Activated T-helper 1 cell treated with anti-CD3 and anti-CD28 coated beads, Interleukin-12 subunit alpha, Interleukin-12 subunit beta, Interleukin-2, Interleukin-4 antibody, amounts not matched to agents 30 ng/mL and 10 ng/mL and 1 ng/mL, durations not matched to agents 14 hours and 24 hours and 36 hours (primary cell): ENCODE results near the gene TOR4A. TPM values are rescaled to one million over a fixed set of nuclear protein-coding genes. Genes with fewer than 3 reads are reported as not detected.
A peak's percentile ranks its signal among the peaks of the same experiment; 100 is the strongest.
"Not testable (repeated sequence)": the region's sequence is repeated elsewhere in the genome, so short reads cannot be mapped to it uniquely, and the experiment has no call there.

Source experiments
- DNase-seq: peaks from one replicate; pipeline ENCODE4 v3.0.0; 2021; ENCODE audit warnings: low spot score
- H3K27ac Mint-ChIP-seq: one replicate; pipeline ENCODE4 v1.8.0; 2021; ENCODE audit warnings: mild to moderate bottlenecking, mixed read lengths
- H3K27me3 Mint-ChIP-seq: one replicate; pipeline ENCODE4 v1.8.0; 2022; ENCODE audit warnings: mild to moderate bottlenecking, moderate library complexity, mixed read lengths; ENCODE audit not compliant: insufficient read depth
- H3K36me3 Mint-ChIP-seq: one replicate; pipeline ENCODE4 v1.8.0; 2021; ENCODE audit warnings: low read depth, mixed read lengths
- H3K4me1 Mint-ChIP-seq: one replicate; pipeline ENCODE4 v1.8.0; 2021; ENCODE audit warnings: low read depth, mixed read lengths
- H3K4me3 Mint-ChIP-seq: one replicate; pipeline ENCODE4 v1.8.0; 2021; ENCODE audit warnings: mild to moderate bottlenecking, moderate library complexity, mixed read lengths
- H3K9me3 Mint-ChIP-seq: one replicate; pipeline ENCODE4 v1.8.0; 2021; ENCODE audit warnings: mixed read lengths
- intact Hi-C: fragments of 100-400 bp; cut with micrococcal nuclease; formaldehyde crosslinking; loops from one replicate; pipeline ENCODE4 v1.15.1; 2024
- total RNA-seq: library from RNA; stranded (reverse); gene quantifications from 2 replicates; pipeline ENCODE4 v1.2.3, GENCODE V29; 2022

TOR4A gene
- total RNA-seq, 1 donor from 2014 or later: 11.7 TPM

- Mint-ChIP-seq H3K27me3 (peaks cover 2% of the 10 kb centered on the region), H3K27ac (no peak overlapping the region), H3K9me3 (no peaks in the 10 kb centered on the region), H3K36me3 (no peaks in the 10 kb centered on the region), H3K4me3 (no peak overlapping the region), H3K4me1 (peaks cover 5% of the 10 kb centered on the region)
- DNase-seq: no peak
- intact Hi-C loops: no loop called here
Observed at GRCh38 chr9:137252555-137253506, 24.7 kb upstream of the TOR4A start.

GRCh38 chr9:137253717-137254623 lies 23.6 kb upstream of the TOR4A start:
- peak overlapping the region; percentile 87 for H3K4me3 Mint-ChIP-seq
- peaks cover 3% of the 10 kb centered on the region for H3K36me3 Mint-ChIP-seq
- DNase-seq: no peak
- H3K4me1 Mint-ChIP-seq: peaks cover 5% of the 10 kb centered on the region
- peak overlapping the region; percentile 87 for H3K27ac Mint-ChIP-seq
- peaks cover 2% of the 10 kb centered on the region for H3K27me3 Mint-ChIP-seq
- H3K9me3 Mint-ChIP-seq: no peaks in the 10 kb centered on the region
- intact Hi-C loops: no loop called here

- peak within 1 kb of the TSS; percentile 90 for H3K4me3 Mint-ChIP-seq
- H3K27ac Mint-ChIP-seq: peak within 1 kb of the TSS; percentile 87
- H3K9me3 Mint-ChIP-seq: no peaks in the 10 kb centered on the region
- intact Hi-C loops: loop anchor here (1.0 kb wide), 6 partner anchors 14 to 296 kb away; partner anchors contain the start of genes ANAPC2, MRPL41, NDOR1 and SSNA1
- H3K4me1 Mint-ChIP-seq: peaks cover 5% of the 10 kb centered on the region
- peaks cover 2% of the 10 kb centered on the region for H3K27me3 Mint-ChIP-seq
- DNase-seq: peak; percentile 97
- peaks cover 7% of the 10 kb centered on the region for H3K36me3 Mint-ChIP-seq
Observed at GRCh38 chr9:137254624-137255447, 22.7 kb upstream of the TOR4A start, which contains the start of gene NELFB. Gene NELFB (plus strand): TSS chr9:137255327.

GRCh38 chr9:137255448-137256114 lies 21.9 kb upstream of the TOR4A start:
- no peaks in the 10 kb centered on the region for H3K9me3 Mint-ChIP-seq
- H3K4me3 Mint-ChIP-seq: peak overlapping the region; percentile 90
- intact Hi-C loops: loop anchor here (1.0 kb wide), 6 partner anchors 14 to 296 kb away; partner anchors contain the start of genes ANAPC2, MRPL41, NDOR1 and SSNA1

GRCh38 chr9:137256362-137256761 lies 21.2 kb upstream of the TOR4A start:
- intact Hi-C loops: no loop called here
- Mint-ChIP-seq H3K36me3 (peaks cover 7% of the 10 kb centered on the region), H3K27ac (no peak overlapping the region)

More at GRCh38 chr9:137255448-137256114, 21.9 kb upstream of the TOR4A start:
- Mint-ChIP-seq H3K36me3 (peaks cover 7% of the 10 kb centered on the region), H3K4me1 (peaks cover 5% of the 10 kb centered on the region), H3K27ac (peak overlapping the region; percentile 70), H3K27me3 (peaks cover 2% of the 10 kb centered on the region)
- DNase-seq: no peak

GRCh38 chr9:137256856-137257255 lies 20.7 kb upstream of the TOR4A start:
- peaks cover 5% of the 10 kb centered on the region for H3K4me1 Mint-ChIP-seq
- H3K9me3 Mint-ChIP-seq: no peaks in the 10 kb centered on the region
- DNase-seq: no peak
- H3K27ac Mint-ChIP-seq: peak overlapping the region; percentile 71
- peak overlapping the region; percentile 90 for H3K4me3 Mint-ChIP-seq
- H3K36me3 Mint-ChIP-seq: peaks cover 11% of the 10 kb centered on the region
- peaks cover 2% of the 10 kb centered on the region for H3K27me3 Mint-ChIP-seq
- intact Hi-C loops: no loop called here

More at GRCh38 chr9:137256362-137256761, 21.2 kb upstream of the TOR4A start:
- Mint-ChIP-seq H3K9me3 (no peaks in the 10 kb centered on the region), H3K4me3 (peak overlapping the region; percentile 90), H3K27me3 (peaks cover 2% of the 10 kb centered on the region), H3K4me1 (peaks cover 5% of the 10 kb centered on the region)
- no peak for DNase-seq

- H3K4me3 Mint-ChIP-seq, H3K27me3 Mint-ChIP-seq, H3K9me3 Mint-ChIP-seq, H3K4me1 Mint-ChIP-seq, intact Hi-C loops, DNase-seq, H3K27ac Mint-ChIP-seq: not testable (repeated sequence)
- peaks cover 12% of the 10 kb centered on the region for H3K36me3 Mint-ChIP-seq
Observed at GRCh38 chr9:137262173-137262908, 15.2 kb upstream of the TOR4A start.

GRCh38 chr9:137262909-137263285 lies 14.6 kb upstream of the TOR4A start:
- H3K27me3 Mint-ChIP-seq: no peaks in the 10 kb centered on the region
- no peak for DNase-seq
- intact Hi-C loops: no loop called here
- no peak overlapping the region for H3K27ac Mint-ChIP-seq
- no peaks in the 10 kb centered on the region for H3K4me1 Mint-ChIP-seq
- H3K4me3 Mint-ChIP-seq: no peak overlapping the region
- no peaks in the 10 kb centered on the region for H3K9me3 Mint-ChIP-seq
- H3K36me3 Mint-ChIP-seq: peaks cover 15% of the 10 kb centered on the region

- Mint-ChIP-seq H3K36me3 (peaks cover 17% of the 10 kb centered on the region), H3K4me3 (no peak overlapping the region), H3K27me3 (no peaks in the 10 kb centered on the region), H3K4me1 (no peaks in the 10 kb centered on the region), H3K27ac (no peak overlapping the region), H3K9me3 (no peaks in the 10 kb centered on the region)
- intact Hi-C loops: no loop called here
- DNase-seq: no peak
Observed at GRCh38 chr9:137263506-137263905, 14.0 kb upstream of the TOR4A start.

GRCh38 chr9:137264067-137264466 lies 13.5 kb upstream of the TOR4A start:
- intact Hi-C loops: no loop called here
- DNase-seq: no peak
- no peaks in the 10 kb centered on the region for H3K27me3 Mint-ChIP-seq
- H3K27ac Mint-ChIP-seq: no peak overlapping the region
- H3K9me3 Mint-ChIP-seq: no peaks in the 10 kb centered on the region
- H3K36me3 Mint-ChIP-seq: peaks cover 15% of the 10 kb centered on the region
- H3K4me3 Mint-ChIP-seq: no peak overlapping the region
- H3K4me1 Mint-ChIP-seq: no peaks in the 10 kb centered on the region

- peaks cover 12% of the 10 kb centered on the region for H3K36me3 Mint-ChIP-seq
- no peak overlapping the region for H3K4me3 Mint-ChIP-seq
- H3K27ac Mint-ChIP-seq: no peak overlapping the region
- intact Hi-C loops: no loop called here
- H3K4me1 Mint-ChIP-seq: no peaks in the 10 kb centered on the region
- DNase-seq: no peak
- H3K9me3 Mint-ChIP-seq: no peaks in the 10 kb centered on the region
- no peaks in the 10 kb centered on the region for H3K27me3 Mint-ChIP-seq
Observed at GRCh38 chr9:137265496-137266161, 11.9 kb upstream of the TOR4A start.
